Stimulated activated CD4-positive, alpha-beta T cell treated with anti-CD3 and anti-CD28 coated beads, Interleukin-1b, Interleukin-23, amount 100 ng/mL, for 4 hours (primary cell): ENCODE data around the gene RBPMS2.
A peak's percentile ranks its signal among the peaks of the same experiment; 100 is the strongest.

Source experiments
- DNase-seq, 2 donors: peaks; one replicate each; pipeline ENCODE4 v3.0.0-alpha.2; 2020; ENCODE audit warnings: low read depth in 2 of 2

Gene RBPMS2

DNA sequence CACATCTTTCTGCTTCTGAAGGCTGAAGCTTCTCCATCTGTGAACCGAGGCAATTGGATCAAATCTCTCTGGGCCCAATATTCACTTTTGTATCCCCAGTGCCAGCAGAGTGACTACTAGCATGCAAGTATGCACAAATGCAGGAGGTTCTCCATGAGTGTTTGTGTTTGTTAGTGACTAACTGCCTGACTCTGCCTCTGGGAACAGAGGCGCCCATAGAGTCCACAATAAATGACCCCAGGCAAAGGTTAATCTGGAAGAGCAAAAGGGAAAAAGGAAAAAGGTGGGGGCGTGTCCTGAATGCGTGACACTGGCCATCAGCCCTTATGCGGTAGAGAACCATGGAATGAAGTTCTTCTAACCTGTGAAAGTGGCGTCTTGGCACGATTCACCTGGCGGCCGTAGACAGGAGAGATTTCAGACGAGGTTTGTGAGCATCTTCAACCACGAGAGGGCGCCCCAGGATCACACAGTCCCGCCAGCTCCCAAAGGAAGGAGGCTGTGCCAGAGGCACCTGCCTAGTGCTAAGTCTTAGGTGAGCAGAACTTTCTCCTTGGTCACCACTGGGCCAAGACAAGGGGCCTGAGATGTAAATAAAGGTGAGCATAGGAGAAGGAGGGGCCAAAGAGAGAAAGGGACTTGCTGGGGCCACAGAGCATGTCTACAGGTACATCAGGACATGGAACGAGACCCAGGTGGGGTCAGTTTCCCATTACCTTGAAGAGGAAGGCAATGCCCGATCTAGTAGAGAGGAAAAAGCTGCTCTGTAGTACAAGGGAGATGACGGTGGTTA lies 44.2 kb downstream of the RBPMS2 start:
- DNase-seq = peak; percentile 83 to 92

- DNase-seq = no peak
These were observed 45.2 kb downstream of the RBPMS2 start for GRCh38 chr15:64730151-64730550.

- DNase-seq = no peak
These were observed 55.2 kb downstream of the RBPMS2 start for GRCh38 chr15:64720188-64720587.

DNA sequence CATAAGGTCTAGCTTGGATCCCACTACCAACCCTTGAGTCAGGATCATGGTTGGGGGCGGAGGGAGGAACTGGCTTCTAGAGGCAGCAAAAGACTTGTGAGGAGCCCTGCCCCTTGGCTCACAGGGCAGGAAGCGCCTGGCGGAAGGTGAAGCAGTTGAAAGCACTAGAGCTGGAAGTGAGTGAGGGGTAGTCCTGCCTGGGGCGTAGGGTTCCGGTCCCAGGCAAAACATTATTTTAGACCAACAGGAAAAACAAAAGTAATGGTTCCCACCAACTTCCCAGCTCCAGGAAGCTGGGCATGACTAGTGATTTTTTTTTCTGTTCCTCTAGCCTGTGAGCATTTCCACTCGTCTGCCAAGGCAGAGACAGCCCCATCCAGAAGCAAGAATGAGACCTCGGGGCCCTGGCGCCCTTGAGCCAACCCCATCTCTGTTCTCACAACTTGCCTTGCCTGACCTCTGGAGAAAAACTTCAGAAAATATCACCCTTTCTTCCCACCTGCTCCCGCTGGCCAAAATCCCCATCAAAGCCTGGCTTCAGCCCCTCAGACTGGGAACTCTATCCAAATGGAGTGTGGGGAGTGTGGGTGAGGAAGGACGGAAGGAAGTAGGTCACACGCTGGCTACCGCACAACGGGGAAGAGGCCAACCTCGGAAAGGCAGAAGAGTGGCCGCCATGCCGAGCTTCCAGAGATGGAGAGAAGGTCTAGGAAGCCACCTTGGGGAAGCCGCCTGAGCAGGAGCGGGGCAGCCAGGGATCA lies 57.5 kb downstream of the RBPMS2 start:
- DNase-seq = no peak

DNA sequence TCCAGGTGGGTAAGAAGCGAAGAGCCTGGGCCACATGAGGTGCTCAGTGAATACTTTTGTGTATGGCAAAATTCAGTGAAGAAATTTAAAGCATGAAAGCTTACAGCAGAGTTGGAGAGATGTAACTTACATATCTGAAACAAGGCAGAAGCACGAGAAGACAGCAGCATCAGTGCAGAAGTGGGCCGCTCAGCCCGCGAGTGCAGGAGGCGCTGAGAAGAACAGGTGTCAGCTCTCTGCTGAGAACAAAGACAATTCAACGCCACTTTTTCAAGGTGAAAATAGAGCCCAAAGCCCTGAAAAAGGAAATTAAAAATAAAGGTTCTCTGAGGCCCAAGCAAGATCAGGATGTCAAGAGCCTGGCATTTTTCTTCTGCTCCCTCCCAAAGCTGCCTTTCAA lies 58.3 kb downstream of the RBPMS2 start:
- no peak for DNase-seq

- DNase-seq = no peak
These were observed 58.9 kb downstream of the RBPMS2 start for GRCh38 chr15:64716452-64716851.

DNA sequence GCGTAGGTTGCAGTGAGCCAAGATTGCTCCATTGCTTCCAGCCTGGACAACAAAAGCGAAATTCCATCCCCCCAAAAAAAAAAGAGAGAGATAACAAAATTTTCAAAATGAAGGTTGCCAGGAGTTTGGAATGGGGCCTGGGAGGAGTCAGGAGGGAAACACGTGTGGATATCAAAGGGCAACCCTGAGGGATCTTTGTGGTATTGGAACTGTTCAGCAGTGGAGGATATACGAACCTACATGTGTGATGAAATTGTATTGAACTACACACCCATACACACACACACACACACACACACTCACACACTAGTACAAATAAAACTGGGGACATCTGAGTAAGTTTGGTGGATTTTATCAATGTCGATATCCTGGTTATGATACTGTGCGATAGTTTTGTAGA lies 61.8 kb downstream of the RBPMS2 start:
- no peak for DNase-seq

DNA sequence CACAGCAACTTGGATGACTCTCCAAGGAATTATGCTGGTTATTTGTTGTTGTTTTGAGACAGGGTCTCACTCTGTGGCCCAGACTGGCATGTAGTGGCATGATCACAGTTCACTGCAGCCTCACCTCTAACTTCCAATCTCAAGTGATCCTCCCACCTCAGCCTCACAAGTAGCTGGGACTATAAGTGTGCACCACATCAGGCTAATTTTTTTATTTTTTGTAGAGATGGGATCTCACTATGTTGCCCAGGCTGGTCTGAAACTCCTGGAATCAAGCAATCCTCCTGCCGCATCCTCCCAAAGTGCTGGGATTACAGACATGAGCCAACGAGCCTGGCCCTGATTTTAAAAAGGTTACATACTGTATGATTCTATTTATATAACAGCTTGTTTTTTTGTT lies 63.0 kb downstream of the RBPMS2 start:
- no peak for DNase-seq

- DNase-seq = no peak
These were observed 64.5 kb downstream of the RBPMS2 start for GRCh38 chr15:64710676-64711428.

- no peak for DNase-seq
These were observed 69.1 kb downstream of the RBPMS2 start for GRCh38 chr15:64706011-64706911.

DNA sequence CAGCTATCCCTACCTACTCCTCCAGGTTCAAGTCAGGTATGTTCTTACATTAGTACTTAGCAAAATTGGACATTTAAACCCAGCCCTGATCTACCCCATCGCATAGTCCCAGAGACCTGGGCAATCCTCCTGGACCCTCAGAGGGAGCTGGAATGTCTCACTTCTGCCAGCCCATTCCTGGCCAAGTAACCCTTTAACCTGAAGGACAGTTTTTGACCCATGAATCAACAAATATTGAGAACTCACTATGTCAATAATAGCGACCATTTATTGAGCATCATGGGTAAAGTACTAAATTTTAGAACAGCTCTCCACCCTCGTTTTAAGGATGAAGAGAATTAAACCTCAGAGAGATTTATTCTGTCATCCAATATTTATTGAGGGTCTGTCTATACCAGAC lies 70.4 kb downstream of the RBPMS2 start:
- no peak for DNase-seq

GRCh38 chr15:64703632-64703959 lies 71.8 kb downstream of the RBPMS2 start:
- no peak for DNase-seq

DNA sequence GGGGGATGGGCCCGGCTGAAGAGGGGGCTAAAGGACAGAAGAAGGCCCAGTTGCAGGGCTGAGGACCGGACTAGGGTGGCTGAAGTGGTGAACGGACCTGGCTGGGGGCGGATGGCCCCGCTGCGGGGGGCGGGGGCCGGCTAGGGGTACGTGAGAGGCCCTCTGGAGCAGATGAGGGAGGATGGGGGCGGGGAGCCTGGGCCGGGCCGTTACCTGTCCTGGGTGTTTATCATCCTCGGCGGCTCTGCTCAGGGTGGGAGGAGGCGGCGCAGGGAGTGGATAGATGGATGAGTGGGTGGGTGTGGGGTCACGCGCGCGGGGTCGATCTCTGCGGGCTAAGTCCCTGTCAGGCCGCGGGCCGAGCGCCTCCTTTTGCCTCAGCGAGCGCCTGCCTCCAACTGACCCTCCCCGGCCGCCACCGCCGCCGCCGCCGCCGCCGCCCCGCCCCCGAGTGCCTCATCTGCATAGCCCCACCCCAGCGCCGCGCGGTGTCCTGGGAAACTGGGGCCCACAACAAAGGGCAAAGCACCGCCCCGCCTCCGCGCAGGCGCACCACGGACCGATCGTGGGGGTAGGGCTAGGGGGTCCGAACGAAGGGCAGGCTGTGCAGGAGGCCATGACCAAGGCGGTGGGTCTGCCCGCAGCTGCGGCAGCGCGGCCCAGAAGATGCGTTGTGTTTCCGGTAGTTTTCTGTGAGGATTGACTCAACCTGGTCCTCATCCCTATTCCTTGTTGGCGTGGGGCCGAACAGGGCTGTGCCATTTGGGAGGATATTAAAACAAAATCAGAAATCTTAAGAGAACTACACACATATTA lies 72.4 kb downstream of the RBPMS2 start:
- peak; percentile 93 to 97 for DNase-seq

GRCh38 chr15:64701482-64702184 lies 73.8 kb downstream of the RBPMS2 start:
- no peak for DNase-seq

DNA sequence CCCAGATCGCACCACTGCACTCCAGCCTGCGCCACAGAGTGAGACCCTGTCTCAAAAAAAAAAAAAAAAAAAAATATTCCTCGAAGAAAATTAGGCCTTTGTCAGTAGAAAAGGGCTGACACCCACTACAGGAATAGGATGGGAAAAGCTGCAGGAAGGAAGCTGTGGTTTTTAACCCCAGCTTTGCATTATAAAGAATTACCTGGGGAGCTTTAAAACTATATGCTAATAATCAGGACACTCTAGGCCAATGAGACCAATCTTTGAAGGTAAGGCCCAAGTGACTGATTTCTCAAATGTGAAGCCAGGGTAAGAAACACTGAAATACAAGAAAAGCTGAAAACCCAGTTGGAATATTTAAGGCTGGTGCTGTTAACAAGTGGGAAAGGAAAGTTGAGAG lies 74.3 kb downstream of the RBPMS2 start:
- no peak for DNase-seq

GRCh38 chr15:64699751-64700388 lies 75.5 kb downstream of the RBPMS2 start:
- DNase-seq = no peak

- no peak for DNase-seq
These were observed 76.6 kb downstream of the RBPMS2 start for GRCh38 chr15:64698823-64699222.

DNA sequence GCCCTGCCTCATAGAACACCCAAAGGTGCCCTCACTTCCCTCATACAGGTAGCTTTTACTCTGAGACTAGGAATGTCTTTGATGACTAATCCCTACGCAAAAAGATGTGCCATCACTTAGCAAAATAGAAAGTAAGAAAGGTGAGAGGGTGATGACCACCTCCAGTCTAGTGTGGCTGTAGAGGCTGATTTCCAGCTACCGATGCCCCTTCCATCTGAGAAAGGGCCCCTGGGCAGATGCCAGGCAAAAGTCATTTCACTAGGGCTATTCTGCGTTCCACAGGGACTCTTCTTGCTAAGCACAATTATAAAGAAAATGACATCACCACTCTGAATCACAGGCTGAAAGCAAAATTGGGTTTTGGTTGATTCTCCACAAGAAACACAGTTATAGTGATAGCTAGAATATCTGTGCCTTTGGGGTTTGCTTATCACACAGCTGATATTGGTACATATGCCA lies 77.4 kb downstream of the RBPMS2 start:
- DNase-seq = peak in 1 of 2 donors; percentile 7

DNA sequence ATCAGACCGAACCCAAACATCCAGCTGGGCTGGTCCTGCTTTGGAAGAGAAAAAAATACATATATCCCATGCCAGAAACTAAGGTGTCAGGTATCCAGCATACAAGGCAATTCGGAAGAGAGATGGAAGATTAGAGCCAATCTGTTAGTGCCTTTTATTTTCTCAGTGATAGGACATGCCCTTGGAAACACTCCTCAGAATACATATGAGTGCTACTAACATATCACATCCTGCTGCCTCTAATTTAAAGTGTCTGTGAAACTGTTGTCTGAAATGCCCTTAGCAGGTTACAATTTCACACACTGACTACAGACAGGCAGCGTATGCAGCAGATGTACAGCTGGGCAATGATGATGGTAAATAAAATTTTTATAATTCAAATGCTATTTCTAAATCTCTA lies 78.9 kb downstream of the RBPMS2 start:
- DNase-seq = no peak
